ENCODE measurements around the gene TAS1R3. TPM values are rescaled to one million over a fixed set of nuclear protein-coding genes. Genes with fewer than 3 reads are reported as not detected.
"Not testable (repeated sequence)": the region's sequence is repeated elsewhere in the genome, so short reads cannot be mapped to it uniquely, and the experiment has no call there.

TAS1R3 gene
- total RNA-seq, 1 donor from 2014 or later = 0.35 TPM

DNA sequence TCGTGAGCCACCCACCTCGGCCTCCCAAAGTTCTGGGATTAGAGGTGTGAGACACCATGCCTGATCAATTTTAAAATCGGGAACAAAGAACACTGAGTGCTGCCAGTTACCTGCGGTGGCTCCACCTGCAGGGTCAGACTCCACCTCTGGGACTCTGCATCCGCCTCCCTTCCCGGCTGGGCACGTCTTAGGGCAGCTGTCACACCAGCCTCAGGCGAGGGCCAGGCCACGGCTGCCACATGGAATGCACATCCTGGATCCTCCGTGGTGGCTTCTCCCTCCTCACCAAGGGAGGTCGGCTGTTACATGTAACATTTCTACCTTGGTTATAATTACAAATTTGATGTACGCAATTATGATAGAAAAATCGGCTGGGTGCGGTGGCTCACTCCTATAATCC, 33.2 kb downstream of the TAS1R3 start:
- DNase-seq (ENCODE audit: extremely low read depth, low read depth, low spot score) = no peak

DNA sequence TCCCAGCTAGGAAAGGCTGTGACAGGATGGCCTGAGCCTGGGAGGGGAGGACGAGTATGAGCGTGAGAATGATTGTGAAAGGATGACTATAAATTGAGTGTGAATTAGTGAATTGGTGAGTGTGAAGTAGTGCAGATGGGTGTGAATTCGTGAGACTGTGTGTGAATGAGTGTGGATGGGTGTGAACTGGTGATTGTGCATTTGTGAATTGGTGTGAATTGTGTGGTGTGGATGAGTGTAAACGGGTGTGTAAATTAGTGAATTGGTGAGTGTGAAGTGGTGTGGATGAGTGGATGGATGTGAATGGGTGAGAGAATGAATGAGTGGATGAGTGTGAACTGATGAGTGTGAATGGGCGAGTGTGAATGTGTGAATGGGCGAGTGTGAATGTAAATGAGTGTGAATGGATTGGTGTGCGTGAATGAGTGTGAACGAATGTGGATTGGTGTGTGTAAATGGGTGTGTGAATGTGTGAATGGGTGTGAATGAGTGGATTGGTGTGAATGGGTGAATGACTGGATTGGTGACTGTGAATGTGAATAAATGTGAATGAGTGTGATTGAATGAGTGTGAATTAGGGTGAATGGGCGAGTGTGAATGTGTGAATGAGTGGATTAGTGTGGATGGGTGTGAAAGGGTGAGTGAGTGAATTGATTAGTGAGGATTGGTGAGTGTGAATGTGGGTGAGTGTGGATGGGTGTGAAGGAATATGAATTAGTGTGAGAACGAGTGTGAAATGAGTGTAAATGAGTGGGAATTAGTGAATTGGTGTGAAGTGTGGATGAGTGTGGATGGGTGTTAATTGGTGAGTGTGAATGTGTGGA, 35.0 kb downstream of the TAS1R3 start:
- DNase-seq (ENCODE audit: extremely low read depth, low read depth, low spot score) = no peak

DNA sequence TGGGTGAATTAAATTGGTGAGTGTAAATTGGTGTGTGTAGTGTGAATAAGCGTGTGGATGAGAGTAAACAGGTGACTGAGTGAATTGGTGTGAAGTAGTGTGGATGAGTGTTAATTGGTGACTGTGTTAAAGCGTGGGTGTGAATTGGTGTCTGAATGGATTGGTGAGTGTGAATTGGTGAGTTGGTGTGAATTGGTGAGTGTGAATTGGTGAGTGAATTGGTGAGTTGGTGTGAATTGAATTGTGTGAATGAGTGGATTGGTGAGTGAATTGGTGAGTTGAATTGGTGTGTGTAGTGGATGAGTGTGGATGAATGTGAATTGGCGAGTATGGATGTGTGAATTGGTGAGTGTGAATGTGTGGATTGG, 35.6 kb downstream of the TAS1R3 start:
- no peak for DNase-seq (ENCODE audit: extremely low read depth, low read depth, low spot score)

DNA sequence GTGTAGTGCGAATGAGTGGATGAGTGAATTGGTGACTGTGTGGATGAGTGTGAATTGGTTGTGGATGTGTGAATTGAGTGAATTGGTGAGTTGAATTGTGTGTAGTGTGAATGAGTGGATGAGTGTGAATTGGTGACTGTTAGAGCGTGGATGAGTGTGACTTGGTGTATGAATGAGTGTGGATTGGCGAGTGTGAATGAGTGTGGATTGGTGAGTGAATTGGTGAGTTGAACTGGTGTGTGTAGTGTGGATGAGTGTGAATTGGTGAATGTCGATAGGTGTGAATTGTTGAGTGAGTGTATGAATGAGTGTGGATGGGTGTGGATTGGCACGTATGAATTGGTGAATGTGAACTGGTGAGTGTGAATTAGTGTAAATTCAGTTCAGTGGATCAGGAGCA, 36.2 kb downstream of the TAS1R3 start:
- no peak for DNase-seq (ENCODE audit: extremely low read depth, low read depth, low spot score)

DNA sequence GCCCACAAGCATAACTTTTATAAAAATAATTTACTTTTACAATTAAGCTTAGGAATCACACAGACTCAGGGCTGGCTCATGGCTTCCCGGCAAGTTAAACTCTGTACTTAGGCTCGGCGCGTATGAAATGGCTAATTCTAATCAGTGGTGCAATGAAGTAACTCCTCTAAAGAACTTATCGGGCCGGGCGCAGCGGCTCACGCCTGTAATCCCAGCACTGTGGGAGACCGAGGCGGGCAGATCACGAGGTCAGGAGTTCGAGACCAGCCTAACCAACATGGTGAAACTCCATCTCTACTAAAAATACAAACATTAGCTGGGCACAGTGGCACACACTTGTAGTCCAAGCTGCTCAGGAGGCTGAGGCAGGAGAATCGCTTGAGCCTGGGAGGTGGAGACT, 39.0 kb downstream of the TAS1R3 start:
- not testable (repeated sequence) for DNase-seq (ENCODE audit: extremely low read depth, low read depth, low spot score)

DNA sequence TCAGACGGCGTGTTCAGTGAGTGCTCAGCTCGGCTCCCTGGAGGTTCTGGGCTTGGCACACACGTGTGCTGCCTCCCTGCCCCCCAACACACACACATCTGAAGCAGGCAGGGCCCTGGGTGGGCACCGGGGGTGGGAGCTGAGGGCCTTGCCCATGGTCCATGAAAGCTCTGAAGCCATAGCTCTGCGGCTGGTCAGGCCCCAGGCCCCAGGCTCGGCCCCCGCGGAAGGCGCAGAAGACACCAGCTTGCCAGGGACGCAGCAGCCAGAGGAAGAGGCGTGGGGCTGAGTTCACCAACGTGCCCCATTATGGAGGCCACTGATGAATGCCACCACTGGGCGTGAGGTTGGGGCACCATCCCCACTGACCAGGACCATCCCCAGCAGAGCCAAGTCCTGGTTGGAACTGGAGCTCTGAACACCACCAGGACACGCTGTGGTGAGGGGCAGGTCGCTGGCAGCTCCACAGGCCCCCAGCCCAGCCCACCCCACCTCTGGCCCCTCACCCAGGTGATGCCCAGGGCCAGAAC, 39.8 kb downstream of the TAS1R3 start:
- DNase-seq (ENCODE audit: extremely low read depth, low read depth, low spot score) = no peak

DNA sequence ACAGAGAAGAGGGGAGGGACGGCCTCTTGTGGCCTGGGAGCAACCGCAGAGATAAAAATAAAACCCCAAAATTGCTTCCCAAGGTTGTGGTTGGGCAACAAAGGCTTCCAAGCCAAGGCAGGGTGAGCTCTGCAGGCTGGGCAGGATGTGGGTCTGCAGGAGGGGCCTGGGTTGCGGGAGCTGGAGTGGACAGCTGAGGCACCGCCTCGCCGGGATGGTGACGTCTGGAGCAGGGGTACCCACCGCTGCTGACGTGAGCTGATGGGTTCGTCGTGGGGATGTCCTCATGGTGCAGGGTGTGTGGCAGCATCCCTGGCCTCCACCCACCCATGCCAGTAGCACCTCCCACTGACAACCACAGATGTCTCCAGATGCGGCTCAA, 40.3 kb downstream of the TAS1R3 start:
- no peak for DNase-seq (ENCODE audit: extremely low read depth, low read depth, low spot score)

DNA sequence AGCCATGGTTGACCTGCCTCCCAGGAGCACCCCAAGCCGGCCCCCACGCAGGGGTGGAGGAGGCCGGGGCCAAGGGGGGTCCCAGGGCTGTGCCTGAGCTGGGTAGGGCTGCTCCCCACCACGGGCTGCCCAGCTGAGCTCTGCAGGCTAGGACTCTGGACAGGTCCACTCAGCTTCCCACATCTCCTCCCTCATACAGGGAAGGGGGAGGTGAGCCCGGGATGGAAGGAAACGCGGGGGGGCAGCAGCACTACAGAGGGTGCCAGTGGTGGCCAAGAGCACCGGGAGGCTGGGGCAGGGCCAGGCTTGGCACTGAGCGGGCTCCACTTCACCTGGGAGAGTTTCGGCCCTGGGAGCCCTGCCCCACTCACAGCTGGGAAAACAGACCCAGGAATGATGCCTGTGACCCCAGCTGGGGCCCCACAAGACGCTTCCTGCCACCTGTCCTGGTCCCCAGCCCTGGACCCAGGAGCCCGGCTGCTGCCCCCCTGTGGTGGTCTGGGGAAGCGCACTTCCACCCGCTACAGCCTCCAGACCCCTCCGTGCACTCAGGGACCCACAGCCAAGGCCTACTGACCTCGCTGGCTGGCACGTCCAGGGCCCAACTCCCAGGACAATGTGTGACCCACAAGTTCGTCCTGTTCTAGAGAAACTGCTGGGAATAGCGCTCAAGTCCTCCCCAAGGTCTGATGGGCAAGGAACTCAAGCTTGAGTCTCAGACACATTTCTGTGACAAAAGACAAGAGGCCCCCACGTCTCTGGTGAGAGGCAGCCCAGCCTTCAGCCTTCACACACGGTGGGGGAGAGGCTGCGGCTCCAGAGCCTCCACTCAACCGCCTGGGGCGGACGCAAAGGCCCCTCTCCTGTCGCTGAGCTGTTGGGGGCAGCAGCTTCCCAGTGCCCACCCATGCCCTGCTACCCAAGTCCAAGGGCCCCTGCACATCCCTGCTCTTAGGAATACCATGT, 40.9 kb downstream of the TAS1R3 start:
- no peak for DNase-seq (ENCODE audit: extremely low read depth, low read depth, low spot score)

DNA sequence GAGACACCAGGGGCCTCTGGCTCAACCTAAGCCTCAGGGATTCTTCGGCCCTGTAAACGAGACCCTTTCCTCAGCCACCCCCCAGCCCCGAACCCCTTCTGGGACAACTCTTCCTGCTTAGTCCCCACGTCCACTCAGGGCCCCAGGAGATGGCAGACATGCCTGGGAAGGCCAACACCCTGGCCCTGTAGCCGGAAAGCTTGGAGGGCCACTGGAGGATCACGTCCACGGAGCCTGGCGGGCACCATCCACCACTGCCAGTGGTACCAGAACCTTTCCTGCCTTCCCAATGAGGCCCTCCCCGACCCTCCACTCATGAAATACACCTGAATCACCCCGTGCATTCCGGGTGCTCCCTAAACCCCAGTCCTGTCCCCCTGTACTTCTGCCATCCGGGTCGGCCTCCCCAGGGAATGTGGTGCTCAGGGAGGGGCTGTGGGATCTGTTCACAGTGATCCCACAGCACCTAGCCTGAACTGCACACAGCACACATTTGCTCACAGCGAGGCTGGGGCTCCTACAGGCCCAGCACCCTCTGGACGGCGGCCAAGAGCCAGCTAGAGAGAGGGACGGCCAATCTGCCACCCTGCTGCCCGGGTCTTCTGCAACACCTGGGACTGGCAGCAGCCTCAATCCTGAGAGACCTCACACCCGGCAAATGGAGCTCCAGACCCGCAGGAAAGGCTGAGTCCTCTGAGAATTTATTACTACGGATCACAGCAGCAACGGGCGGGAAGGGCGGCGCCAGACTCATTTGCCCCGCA, 42.2 kb downstream of the TAS1R3 start:
- no peak for DNase-seq (ENCODE audit: extremely low read depth, low read depth, low spot score)

DNA sequence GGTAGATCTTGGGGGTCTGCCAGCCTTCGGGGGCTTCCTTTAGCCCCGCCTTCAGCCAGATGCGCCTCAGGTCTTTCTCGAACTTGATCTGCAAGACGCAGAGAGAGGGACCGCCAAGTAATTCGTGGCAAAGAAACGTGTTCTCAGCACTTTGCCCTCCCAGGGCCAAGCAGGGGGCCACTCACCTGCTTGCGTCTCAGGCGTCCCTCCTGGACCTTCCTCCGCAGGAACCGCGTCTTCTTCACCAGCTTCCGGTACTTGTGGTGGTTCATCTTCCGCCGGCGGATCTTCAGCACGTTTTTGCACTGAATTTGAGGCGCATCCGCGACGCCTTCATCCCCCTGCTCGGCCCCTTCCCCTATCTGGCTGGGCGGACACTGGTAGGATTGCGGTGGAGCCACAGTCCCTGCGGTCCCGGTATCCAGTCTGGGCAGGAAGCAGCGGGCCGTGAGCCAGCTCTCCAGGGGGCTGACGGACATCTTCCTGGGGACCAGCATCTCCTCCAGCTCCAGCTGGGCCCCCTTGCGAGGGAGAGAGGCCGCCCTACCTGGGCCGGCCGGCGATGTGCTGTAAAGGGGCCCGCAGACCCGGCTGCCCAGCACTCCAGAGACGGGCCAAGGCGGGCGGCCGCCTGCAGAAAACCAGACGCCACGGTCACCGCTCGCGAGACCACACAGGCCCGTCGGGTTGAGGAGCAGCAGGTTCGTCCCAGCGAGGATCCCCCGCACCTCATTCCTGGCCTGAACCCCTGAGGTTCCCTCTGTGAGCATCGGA, 42.9 kb downstream of the TAS1R3 start:
- DNase-seq (ENCODE audit: extremely low read depth, low read depth, low spot score) = no peak

DNA sequence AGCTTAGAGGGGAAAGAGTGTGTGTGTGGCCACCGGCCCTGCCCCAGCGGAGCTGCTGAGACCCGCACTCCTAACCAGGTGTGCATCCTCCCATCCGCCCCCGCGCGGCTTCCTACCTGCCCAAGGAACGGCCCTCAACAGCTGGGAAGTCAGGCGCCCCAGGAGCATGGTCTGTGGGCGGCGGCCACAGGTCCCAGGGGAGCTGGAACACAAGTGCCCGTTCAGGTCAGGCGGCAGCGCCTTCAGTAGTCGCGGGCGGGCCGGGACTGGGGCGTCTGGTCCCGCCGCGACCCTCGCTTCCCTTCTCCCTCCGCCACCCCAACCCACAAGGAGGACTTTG, 43.5 kb downstream of the TAS1R3 start:
- no peak for DNase-seq (ENCODE audit: extremely low read depth, low read depth, low spot score)

DNA sequence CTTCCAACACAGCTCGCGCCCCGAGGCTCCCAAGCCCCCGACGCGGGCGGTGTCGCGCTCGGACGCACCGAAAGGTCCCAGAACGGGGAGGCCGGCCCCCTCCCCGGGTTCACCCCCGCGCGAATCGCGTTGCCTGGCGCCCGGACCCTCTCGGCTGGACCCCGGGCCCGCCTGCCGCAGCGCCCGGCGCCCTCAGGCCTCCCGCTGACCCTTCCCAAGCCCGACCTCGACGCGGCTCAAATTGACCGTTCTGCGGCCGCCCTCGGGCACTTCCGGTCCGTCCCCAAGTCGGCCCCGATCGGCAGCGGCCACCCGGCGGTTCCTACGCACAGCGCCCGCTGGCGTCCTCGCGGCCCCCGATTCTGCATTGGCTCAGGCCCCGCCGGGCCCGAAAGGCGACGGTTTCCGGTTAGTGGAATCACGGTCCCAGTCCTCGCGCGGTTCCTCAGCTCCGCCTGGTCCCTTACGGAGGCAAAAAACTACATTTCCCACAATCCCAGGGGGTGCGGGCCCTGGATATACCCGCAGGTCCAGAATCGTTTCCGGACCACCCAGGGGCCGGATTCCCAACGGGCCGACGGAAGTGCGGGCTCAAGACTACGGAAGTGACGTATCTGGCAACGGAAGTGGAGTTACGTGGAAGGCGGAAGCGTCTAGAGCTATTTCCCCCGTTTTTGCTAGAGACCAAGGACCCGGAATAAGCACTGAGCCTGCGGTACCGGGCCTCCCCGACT, 44.0 kb downstream of the TAS1R3 start, which contains the start of gene AURKAIP1:
Gene AURKAIP1 (minus strand): TSS at position 279 of the 734 bp plus-strand sequence. CDS start 451 bp downstream, outside the sequence.
- DNase-seq (ENCODE audit: extremely low read depth, low read depth, low spot score) = peak; percentile 96

DNA sequence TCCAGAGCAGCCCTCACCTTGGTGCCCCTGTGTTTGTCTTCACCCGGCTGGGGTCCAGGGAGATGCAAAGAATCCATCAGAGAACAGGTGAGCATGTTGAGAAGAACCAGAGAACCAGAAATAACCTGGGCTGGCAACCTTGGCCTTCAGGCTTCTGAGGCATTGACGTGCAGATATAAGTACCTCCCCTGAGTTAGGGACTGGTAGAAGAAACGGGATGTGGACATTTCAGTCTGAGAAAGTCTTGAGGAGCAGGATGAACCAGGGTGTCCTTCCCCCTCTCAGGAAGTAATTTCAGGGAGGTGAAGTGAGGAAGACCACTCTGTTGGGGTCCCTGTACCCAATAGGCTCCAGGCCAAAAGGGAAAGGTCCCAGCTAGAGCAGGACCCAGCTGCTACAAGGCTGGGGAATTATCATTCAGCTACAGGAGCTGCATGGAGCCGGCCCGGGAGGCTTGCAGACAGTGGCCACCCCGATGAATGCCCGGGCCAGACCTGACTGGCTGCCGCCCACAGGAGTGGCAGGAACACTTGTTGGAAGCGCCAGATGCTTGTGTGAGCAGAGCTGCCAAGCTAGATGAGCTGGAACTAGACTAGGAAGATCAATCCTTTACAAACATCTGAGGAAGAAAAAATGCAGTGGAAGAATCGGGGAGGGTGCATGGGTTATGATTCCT, 45.6 kb downstream of the TAS1R3 start:
- DNase-seq (ENCODE audit: extremely low read depth, low read depth, low spot score) = no peak

DNA sequence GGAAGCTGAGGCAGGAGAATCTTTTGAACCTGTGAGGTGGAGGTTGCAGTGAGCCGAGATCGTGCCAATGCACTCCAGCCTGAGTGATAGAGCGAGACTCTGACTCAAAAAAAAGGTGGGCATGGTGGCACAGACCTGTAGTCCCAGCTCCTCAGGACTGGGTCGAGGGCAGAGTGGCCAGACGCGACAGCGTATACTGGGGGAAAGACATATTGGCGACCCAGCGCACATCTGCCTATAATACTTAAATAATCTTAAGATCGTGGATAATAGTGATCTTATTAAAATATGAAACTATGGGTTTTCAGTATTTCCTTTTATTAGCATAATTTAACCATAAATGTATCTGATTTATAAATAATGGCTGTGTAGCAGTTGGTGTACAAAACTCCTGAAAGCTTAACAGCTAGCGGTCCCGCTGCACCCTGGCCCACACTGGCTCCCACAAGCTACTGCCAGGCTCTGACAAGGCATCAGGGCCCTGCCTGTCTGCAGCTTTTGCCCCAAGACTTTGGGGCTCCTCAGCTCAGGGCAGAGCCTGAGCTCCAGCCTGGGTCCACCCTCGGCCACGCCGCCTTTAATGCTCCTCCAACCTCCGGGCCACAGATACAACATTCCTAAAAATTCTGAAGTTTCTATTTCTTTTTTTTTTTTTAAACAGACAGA, 46.6 kb downstream of the TAS1R3 start:
- no peak for DNase-seq (ENCODE audit: extremely low read depth, low read depth, low spot score)

DNA sequence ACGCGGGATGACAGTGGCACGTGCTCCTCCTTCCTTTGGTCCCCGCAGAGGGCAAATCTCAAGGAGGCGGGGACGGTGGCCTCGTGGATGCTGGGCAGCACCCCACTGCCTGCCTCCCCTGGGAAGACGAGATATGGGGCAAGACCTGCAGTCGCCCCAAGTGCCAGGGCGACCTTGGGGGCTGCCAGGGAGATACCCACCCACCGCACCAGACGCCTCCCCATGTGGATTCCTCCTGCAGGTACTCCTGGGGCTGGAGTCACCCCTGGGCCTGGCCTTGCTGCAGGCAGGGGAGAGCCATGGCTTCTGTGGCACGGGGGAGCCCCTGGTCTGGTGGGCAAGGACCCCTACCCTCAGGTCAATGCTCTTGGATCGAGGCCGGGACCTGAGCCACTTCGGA, 49.8 kb downstream of the TAS1R3 start:
- DNase-seq (ENCODE audit: extremely low read depth, low read depth, low spot score) = no peak

DNA sequence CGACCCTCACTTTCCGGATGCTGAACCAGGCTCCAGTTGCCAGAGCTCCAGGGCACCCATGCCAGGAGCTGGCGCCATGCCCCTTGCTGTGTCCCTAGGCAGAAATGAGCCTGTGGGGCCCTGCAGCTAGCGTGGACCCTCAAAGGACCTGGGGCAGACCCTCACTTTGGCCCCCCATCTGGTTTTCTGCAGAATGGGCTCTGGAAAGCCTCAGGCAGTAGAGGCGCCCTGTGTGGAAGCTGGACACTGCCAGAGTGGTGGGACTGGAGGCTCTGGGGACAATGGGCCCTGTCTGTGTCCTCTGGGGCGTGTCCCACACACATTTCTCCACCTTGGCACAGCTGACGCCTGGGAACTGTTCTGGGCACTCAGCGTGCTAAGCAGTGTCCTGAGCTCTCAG, 50.2 kb downstream of the TAS1R3 start:
- no peak for DNase-seq (ENCODE audit: extremely low read depth, low read depth, low spot score)

Data from glomerular endothelial cell (primary cell).